GM18507 (cell line): ENCODE results near the gene GRAMD2B.

Experiments
- DNase-seq: peaks from one replicate; pipeline ENCODE4 v3.0.0; 2011; ENCODE audit warnings: low read depth; ENCODE audit not compliant: insufficient read length; ENCODE audit errors: extremely low spot score
- FAIRE-seq: peaks from 2 replicates; lab custom pipeline; 2011; peaks lifted over from hg19 to GRCh38; lab: Jason Lieb, UNC

Gene GRAMD2B

GRCh38 chr5:126521130-126521529 lies 97.9 kb downstream of the GRAMD2B start:
- DNase-seq (no peak), FAIRE-seq (no peak)

GRCh38 chr5:126523818-126524510 lies 100.8 kb downstream of the GRAMD2B start:
- no peak for FAIRE-seq
- no peak for DNase-seq

GRCh38 chr5:126525630-126526245 lies 102.5 kb downstream of the GRAMD2B start:
- no peak for DNase-seq
- no peak for FAIRE-seq

GRCh38 chr5:126526493-126526892 lies 103.3 kb downstream of the GRAMD2B start:
- DNase-seq (no peak), FAIRE-seq (no peak)

- FAIRE-seq (no peak), DNase-seq (no peak)
Observed at GRCh38 chr5:126527158-126527557, 103.9 kb downstream of the GRAMD2B start.

- DNase-seq (no peak), FAIRE-seq (no peak)
Observed at GRCh38 chr5:126527892-126528291, 104.7 kb downstream of the GRAMD2B start.

- FAIRE-seq, result no peak
- no peak for DNase-seq
Observed at GRCh38 chr5:126531543-126532120, 108.4 kb downstream of the GRAMD2B start.

- FAIRE-seq, result no peak
Observed at GRCh38 chr5:126534553-126534952, 111.3 kb downstream of the GRAMD2B start.

GRCh38 chr5:126535856-126536545 lies 112.8 kb downstream of the GRAMD2B start:
- FAIRE-seq, result no peak
- no peak for DNase-seq

More at GRCh38 chr5:126534553-126534952, 111.3 kb downstream of the GRAMD2B start:
- no peak for DNase-seq

- no peak for FAIRE-seq
- no peak for DNase-seq
Observed at GRCh38 chr5:126536874-126537273, 113.7 kb downstream of the GRAMD2B start.

- DNase-seq, result no peak
- no peak for FAIRE-seq
Observed at GRCh38 chr5:126538579-126538978, 115.4 kb downstream of the GRAMD2B start.

- DNase-seq (no peak), FAIRE-seq (no peak)
Observed at GRCh38 chr5:126540631-126541030, 117.4 kb downstream of the GRAMD2B start.

- DNase-seq, result no peak
- peak; percentile 49 for FAIRE-seq
Observed at GRCh38 chr5:126542441-126542840, 119.2 kb downstream of the GRAMD2B start.

GRCh38 chr5:126543009-126543408 lies 119.8 kb downstream of the GRAMD2B start:
- no peak for DNase-seq
- FAIRE-seq, result no peak

- FAIRE-seq, result no peak
- DNase-seq, result no peak
Observed at GRCh38 chr5:126543660-126544059, 120.5 kb downstream of the GRAMD2B start.
